ENCODE measurements around the gene EXOSC3. TPM values are rescaled to one million over a fixed set of nuclear protein-coding genes. Genes with fewer than 3 reads are reported as not detected.
A peak's percentile ranks its signal among the peaks of the same experiment; 100 is the strongest.
"Not testable (repeated sequence)": the region's sequence is repeated elsewhere in the genome, so short reads cannot be mapped to it uniquely, and the experiment has no call there.

Gene EXOSC3
- total RNA-seq, 2 donors from 2014 or later = 66.7 to 67.6 TPM

- Mint-ChIP-seq H3K4me1 (no peaks in the 10 kb centered on the region), H3K36me3 (ENCODE audit: low read depth) (peaks cover 20% of the 10 kb centered on the region), H3K9me3 (no peaks in the 10 kb centered on the region), H3K27ac (no peak overlapping the region), H3K4me3 (no peak overlapping the region), H3K27me3 (ENCODE audit: insufficient read depth) (no peaks in the 10 kb centered on the region)
- WGBS, 2 experiments (ENCODE audit: insufficient coverage in 1 of 2, insufficient read length in 1 of 2) = 92 to 95% methylated on average over 4 to 6 of the region's 6 CpGs
- no peaks in the 10 kb centered on the region for H3K27me3 ChIP-seq (ENCODE audit: control insufficient read depth, insufficient read depth, low read length, poor library complexity, severe bottlenecking)
- H3K9ac ChIP-seq (ENCODE audit: extremely low read depth, low read length, poor library complexity, severe bottlenecking) = no peak overlapping the region
- no peak for DNase-seq
- no peak overlapping the region for H3K27ac ChIP-seq (ENCODE audit: low read depth, low read length)
- TF ChIP-seq CTCF (conservative IDR thresholded peaks at IDR 0.05) = no peak
- peaks cover 17% of the 10 kb centered on the region for H3K36me3 ChIP-seq (ENCODE audit: control insufficient read depth, insufficient read depth, low read length)
- H3K4me3 ChIP-seq (ENCODE audit: low read length) = no peak overlapping the region
- no peaks in the 10 kb centered on the region for H3K9me3 ChIP-seq (ENCODE audit: control insufficient read depth, low read length)
- no peaks in the 10 kb centered on the region for H3K4me1 ChIP-seq (ENCODE audit: control insufficient read depth, insufficient read depth, low read length)
Observed at GRCh38 chr9:37811906-37812476, 27.1 kb upstream of the EXOSC3 start.

- H3K9ac ChIP-seq (ENCODE audit: extremely low read depth, low read length, poor library complexity, severe bottlenecking); H3K27me3 ChIP-seq (ENCODE audit: control insufficient read depth, insufficient read depth, low read length, poor library complexity, severe bottlenecking); H3K4me1 Mint-ChIP-seq; H3K27me3 Mint-ChIP-seq (ENCODE audit: insufficient read depth); H3K27ac Mint-ChIP-seq; H3K9me3 Mint-ChIP-seq; H3K4me3 ChIP-seq (ENCODE audit: low read length); H3K9me3 ChIP-seq (ENCODE audit: control insufficient read depth, low read length); H3K4me3 Mint-ChIP-seq; DNase-seq; H3K27ac ChIP-seq (ENCODE audit: low read depth, low read length); H3K4me1 ChIP-seq (ENCODE audit: control insufficient read depth, insufficient read depth, low read length): not testable (repeated sequence)
- peaks cover 21% of the 10 kb centered on the region for H3K36me3 ChIP-seq (ENCODE audit: control insufficient read depth, insufficient read depth, low read length)
- 94 to 99% methylated on average over 7 to 15 of the region's 15 CpGs for WGBS, 2 experiments (ENCODE audit: insufficient coverage in 1 of 2, insufficient read length in 1 of 2)
- H3K36me3 Mint-ChIP-seq (ENCODE audit: low read depth) = peaks cover 20% of the 10 kb centered on the region
Observed at GRCh38 chr9:37809676-37810075, 24.8 kb upstream of the EXOSC3 start.

GRCh38 chr9:37806271-37806670, 21.4 kb upstream of the EXOSC3 start:
- H3K27ac Mint-ChIP-seq = no peak overlapping the region
- H3K36me3 Mint-ChIP-seq (ENCODE audit: low read depth) = peaks cover 15% of the 10 kb centered on the region
- peak; percentile 10 for TF ChIP-seq CTCF (conservative IDR thresholded peaks at IDR 0.05)
- no peak overlapping the region for H3K27ac ChIP-seq (ENCODE audit: low read depth, low read length)
- DNase-seq = no peak
- WGBS, 2 experiments (ENCODE audit: insufficient coverage in 1 of 2, insufficient read length in 1 of 2) = 80 to 90% methylated on average over 1 to 4 of the region's 4 CpGs
- peaks cover 21% of the 10 kb centered on the region for H3K36me3 ChIP-seq (ENCODE audit: control insufficient read depth, insufficient read depth, low read length)
- no peaks in the 10 kb centered on the region for H3K9me3 ChIP-seq (ENCODE audit: control insufficient read depth, low read length)
- H3K27me3 Mint-ChIP-seq (ENCODE audit: insufficient read depth) = no peaks in the 10 kb centered on the region
- no peak overlapping the region for H3K9ac ChIP-seq (ENCODE audit: extremely low read depth, low read length, poor library complexity, severe bottlenecking)
- no peak overlapping the region for H3K4me3 Mint-ChIP-seq
- no peak overlapping the region for H3K4me3 ChIP-seq (ENCODE audit: low read length)
- no peaks in the 10 kb centered on the region for H3K9me3 Mint-ChIP-seq
- no peaks in the 10 kb centered on the region for H3K27me3 ChIP-seq (ENCODE audit: control insufficient read depth, insufficient read depth, low read length, poor library complexity, severe bottlenecking)
- peaks cover 15% of the 10 kb centered on the region for H3K4me1 Mint-ChIP-seq
- no peaks in the 10 kb centered on the region for H3K4me1 ChIP-seq (ENCODE audit: control insufficient read depth, insufficient read depth, low read length)

All from endodermal cell (in vitro differentiated cells).